C1 segment of cervical spinal cord (tissue), 14 donors: ENCODE data around the gene VSIG10.
"Not testable (repeated sequence)": the region's sequence is repeated elsewhere in the genome, so short reads cannot be mapped to it uniquely, and the experiment has no call there.

Experiments
- DNase-seq, 14 donors: peaks; one replicate each; lab custom pipeline; 2025; lab: John Stamatoyannopoulos, UW

The VSIG10 gene

DNA sequence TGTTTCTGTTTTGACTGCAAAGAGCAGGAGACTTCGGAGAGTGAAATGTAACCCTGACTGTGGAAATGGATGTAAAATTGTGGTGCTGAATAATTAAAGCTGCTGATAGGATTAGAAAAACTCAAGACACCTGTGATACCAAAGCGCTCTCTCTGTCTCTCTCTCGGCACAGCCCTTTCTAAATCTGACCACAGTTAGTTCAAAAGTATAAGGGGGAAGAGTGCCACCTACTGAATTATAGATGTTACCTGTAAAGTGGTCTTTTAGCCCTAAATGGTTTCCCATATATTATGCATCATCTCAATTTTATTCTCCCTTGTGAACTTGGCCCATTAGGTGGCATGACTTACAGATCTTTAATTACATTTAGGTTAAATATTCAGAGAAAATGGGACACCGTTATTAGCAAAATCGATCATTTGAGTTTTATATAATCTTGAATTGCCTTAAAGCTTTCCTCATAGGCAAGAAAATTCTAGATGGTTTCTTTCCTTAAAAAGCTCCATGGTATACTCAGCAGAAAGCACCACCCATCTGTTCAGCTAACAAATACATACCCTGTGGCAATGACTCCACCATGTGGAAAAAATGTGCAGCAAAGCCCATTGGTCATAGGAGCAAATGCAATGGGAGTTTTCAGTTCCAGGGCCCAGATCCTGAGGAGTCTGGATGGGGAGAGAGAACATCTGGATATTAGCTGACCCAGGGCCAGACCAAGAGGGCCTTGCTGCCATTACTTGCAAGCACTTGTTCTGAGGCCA, 69.2 kb downstream of the VSIG10 start:
- peak in 1 of 14 donors; percentile 61 for DNase-seq

DNA sequence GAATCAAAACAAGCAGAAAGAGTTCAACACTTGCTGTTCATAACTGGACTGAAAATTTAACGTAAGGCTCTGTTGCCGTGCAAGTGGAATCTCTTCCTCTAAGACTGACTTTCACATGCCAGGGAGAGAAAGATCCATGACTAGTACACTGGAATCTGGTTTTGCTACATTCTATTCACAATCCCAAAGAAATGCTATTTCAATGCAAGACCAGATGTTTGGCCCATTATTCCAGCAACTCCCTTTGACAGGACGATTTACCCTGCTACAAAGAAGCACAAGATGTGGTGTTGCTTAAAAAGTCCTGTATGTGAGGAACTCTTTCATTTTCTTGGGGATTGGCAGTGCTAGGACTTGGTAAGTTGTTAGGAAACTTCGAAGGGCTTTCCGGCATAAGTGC, 69.9 kb downstream of the VSIG10 start:
- no peak for DNase-seq

- DNase-seq = no peak
These were observed 70.5 kb downstream of the VSIG10 start for GRCh38 chr12:118033323-118033722.

- no peak for DNase-seq
These were observed 71.6 kb downstream of the VSIG10 start for GRCh38 chr12:118032188-118032587.

DNA sequence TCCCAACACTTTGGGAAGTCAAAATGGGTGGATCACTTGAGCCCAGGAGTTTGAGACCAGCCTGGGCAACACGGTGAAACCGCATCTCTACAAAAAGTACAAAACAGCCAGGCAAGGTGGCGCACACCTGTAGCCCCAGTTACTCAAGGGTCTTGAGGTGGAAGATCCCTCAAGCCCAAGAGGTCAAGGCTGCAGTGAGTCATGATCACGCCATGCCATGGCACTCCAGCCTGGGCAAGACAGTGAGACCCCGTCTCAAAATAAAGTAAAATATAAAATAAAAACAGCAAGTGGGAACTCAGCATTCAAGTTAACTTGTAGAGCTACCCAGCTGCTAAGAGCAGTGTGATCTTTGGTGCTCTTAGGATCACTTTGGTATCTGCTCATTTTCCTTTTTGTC, 74.6 kb downstream of the VSIG10 start:
- DNase-seq = no peak

GRCh38 chr12:118025168-118025567, 78.6 kb downstream of the VSIG10 start:
- DNase-seq = no peak

GRCh38 chr12:118023301-118023860, 80.4 kb downstream of the VSIG10 start:
- DNase-seq = peak in 5 of 14 donors; percentile 12 to 55 (median 48)

DNA sequence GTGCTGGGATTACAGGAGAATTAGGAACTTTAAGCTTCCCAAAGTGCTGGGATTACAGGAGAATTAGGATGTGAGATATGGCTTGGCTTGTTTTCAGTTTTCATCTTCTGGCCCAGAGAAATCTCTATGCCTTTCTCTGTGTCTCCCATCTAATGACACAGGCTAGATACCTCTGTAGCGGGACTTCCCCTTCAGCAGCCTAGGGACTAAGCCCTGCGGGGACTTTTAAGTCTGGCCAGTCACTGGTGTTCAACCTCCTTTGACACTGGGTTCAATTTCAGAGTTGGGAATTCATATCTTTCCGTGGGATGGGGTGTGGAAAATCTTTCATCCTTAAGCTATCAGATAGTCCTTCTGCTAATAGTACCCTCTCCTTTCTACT, 81.1 kb downstream of the VSIG10 start:
- DNase-seq = no peak

- DNase-seq = not testable (repeated sequence)
These were observed 81.6 kb downstream of the VSIG10 start for GRCh38 chr12:118022097-118022727.

DNA sequence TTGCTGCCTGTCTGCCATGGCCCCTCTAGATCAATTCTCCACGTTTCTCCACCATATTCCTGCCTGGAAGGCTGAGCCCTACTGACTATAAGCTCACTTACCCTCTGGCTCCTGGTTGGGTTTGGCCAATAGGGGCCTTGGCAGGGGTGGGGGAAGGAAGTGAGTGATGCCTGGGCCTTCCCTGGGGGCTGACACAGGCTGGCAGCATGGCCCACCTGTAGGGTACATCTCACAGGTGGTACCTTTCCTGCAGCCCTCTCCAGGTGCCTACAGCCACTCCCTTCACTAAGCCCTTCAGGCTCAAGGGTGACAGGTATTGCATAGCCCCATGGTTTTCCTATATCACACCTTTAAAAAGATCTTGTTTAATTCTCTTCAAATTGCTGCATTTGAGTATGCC, 83.8 kb downstream of the VSIG10 start:
- no peak for DNase-seq

DNA sequence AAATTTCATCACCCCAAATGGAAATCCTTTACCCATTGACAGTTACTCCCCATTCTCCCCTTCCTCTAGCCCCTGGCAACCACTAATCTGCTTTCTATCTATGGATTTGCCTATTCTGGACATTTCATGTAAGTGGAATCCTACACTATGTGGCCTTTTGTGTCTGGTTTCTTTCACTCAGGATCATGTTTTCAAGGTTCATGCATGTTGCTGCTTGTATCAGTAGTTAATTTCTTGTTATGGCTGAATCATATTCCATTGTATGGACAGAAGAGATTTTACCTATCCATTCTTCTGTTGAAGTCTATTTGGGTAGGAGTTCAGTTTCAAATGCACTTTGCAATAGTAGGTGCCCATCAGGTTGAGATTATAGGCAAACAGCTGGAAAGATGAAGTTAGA, 85.9 kb downstream of the VSIG10 start:
- DNase-seq = no peak

DNA sequence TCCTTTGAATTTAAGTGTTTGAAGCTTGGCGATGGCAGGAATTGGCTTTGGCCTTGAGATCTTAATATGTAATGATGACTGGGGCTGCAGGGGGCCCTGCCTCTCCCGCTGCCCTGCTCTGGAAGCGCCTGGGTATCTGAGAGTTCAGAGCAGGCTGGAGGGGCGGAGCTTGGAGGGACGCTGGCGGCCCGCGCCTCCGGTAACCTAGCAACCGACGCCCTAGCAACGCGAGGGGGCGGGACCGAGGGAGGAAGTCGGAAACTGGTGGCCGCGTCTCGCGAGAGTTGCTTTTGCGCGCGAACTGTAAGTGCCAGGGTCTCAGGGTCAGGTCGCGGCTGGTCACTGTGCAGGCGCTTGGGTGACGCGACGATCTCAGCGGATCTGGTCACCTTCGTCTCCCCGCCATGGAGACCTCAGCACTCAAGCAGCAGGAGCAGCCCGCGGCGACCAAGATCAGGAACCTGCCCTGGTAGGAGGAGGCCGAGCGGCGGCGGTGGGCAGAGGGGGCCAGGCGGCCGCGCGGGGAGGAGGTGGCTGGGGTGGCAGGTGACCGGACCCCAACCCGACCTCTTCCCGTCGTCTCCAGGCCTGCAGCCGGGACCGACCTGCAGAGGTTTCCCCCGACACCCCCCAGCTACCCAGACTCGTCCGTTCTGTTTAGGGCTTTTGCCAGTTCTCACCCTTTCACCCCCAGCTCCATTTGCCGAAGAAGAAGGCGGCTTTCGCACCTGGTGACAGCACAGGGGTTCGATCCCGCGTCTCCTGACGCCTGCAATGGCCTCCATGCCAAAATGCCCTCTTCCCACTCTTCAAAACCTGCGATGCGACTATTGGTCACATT, 87.2 kb downstream of the VSIG10 start, which contains the start of gene RFC5:
Gene RFC5, plus strand, starts transcription at position 280 of the 841 bp plus-strand sequence. Its CDS starts 125 bp downstream, at position 405.
- peak; percentile 40 to 93 (median 88) for DNase-seq

DNA sequence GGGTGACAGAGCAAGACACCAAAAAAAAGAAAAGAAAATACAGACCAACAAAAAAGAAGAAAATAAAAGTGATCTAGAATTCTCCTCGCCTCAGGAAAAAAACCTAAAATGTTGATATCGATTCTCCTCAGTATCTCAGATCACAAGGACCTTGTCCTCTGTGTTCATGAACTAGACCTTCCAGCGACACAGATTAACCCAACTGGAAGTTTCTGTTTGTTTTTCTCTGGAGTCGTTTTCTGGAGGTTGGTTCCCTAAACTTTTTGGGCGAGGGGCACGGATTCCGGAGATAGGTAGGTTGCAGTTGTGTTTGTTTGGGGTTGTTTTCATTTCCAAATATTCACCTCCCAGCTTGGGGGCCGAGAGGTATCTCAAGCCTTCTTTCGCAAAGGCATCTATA, 87.9 kb downstream of the VSIG10 start:
- no peak for DNase-seq

DNA sequence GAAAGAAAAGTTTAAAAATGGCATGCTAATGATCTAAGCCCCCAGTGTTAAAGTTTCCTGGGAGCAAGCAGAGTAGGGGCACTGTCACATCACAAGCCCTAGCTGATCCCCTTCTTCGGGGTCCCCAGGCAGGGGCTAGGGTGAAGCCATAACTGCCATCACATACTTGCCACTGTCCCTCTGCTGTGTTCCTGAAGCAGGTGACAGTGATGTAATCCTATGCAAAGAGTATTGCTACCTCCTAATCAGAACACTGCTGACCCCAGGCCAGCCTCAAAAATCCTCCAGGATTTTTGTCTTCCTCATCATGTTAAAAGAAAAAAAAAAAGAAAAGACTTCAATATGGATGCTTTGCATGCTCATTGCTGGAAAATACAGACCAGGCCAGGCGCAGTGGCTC, 88.5 kb downstream of the VSIG10 start:
- no peak for DNase-seq
